ENCODE measurements around the gene ATXN1. TPM values are rescaled to one million over a fixed set of nuclear protein-coding genes. Genes with fewer than 3 reads are reported as not detected.

ATXN1 gene
- total and polyA plus RNA-seq, 2 of the 8 experiments (the other 6 are each of a cell fraction or from before 2014, with no cell fraction given): 1.6 to 4.0 TPM

DNA sequence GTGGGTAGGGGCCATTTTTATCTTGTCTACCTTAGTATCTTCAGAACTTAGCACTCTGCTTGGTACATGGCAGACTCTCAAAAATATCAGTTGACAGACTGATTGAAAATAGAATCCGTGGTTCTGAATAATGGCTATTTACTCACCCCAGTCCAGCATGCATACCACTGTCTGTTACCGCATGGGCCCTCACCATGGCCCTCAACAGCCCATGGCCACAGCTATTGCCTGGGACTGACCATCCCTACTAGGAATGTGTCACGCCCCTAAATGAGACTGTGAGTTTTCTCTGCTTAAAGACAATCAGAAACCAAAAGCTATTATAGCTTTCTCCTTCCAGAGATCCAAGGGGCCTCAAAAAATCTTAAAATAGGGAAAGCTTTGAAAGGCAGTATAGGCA, 207.7 kb downstream of the ATXN1 start:
- Histone ChIP-seq H2BK20ac (ENCODE audit: low read length) (no peak overlapping the region), H2BK5ac (ENCODE audit: low read depth, low read length) (no peak overlapping the region), H3K14ac (ENCODE audit: insufficient read length) (no peak overlapping the region), H3K56ac (replicated peaks; ENCODE audit: insufficient read length, low read depth, low read length) (no peak overlapping the region), H4K5ac (ENCODE audit: insufficient read length, low read depth, low read length) (no peak overlapping the region), H2AFZ (ENCODE audit: low read length) (no peak overlapping the region), H3K4me1 (replicated peaks in 1 of 4; ENCODE audit: control insufficient read depth in 3 of 4, insufficient read depth in 4 of 4, low read length in 3 of 4) (no peaks in the 10 kb centered on the region), H2BK120ac (replicated peaks; ENCODE audit: low read depth, low read length) (no peak overlapping the region), H4K20me1 (replicated peaks in 1 of 2; ENCODE audit: control insufficient read depth in 1 of 2, insufficient read depth in 2 of 2, low read length in 2 of 2) (peaks cover 0 to 3% of the 10 kb centered on the region in 2 experiments), H3K4ac (replicated peaks; ENCODE audit: insufficient read length, low read depth, low read length) (no peak overlapping the region), H4K8ac (ENCODE audit: extremely low read depth, insufficient read depth, low read length) (no peak overlapping the region), H3K23ac (ENCODE audit: insufficient read length) (no peak overlapping the region), H3K4me2 (ENCODE audit: insufficient read depth in 1 of 2, low read depth in 2 of 2, low read length in 2 of 2) (no peak overlapping the region), H2AK5ac (ENCODE audit: low read depth, low read length) (no peak overlapping the region), H3K27me3 (replicated peaks in 1 of 4; ENCODE audit: control insufficient read depth in 3 of 4, extremely low read depth in 1 of 4, insufficient read depth in 3 of 4, low read length in 3 of 4) (no peaks in the 10 kb centered on the region), H2BK15ac (ENCODE audit: low read length) (no peak overlapping the region), H3K9me3 (ENCODE audit: insufficient read depth in 2 of 2, low read depth in 1 of 2, low read length in 1 of 2) (no peaks in the 10 kb centered on the region), H4K91ac (replicated peaks; ENCODE audit: insufficient read length, low read length) (no peak overlapping the region), H3K4me3 (ENCODE audit: extremely low read depth in 1 of 4, insufficient read depth in 2 of 4, low read depth in 3 of 4, low read length in 4 of 4) (no peak overlapping the region), H3K79me2 (ENCODE audit: control insufficient read depth in 1 of 2, insufficient read depth in 2 of 2, low read length in 2 of 2) (no peaks in the 10 kb centered on the region), H3K79me1 (ENCODE audit: low read depth, low read length) (no peaks in the 10 kb centered on the region), H3K18ac (ENCODE audit: extremely low read depth, low read length) (no peak overlapping the region), H3K36me3 (ENCODE audit: control insufficient read depth in 2 of 4, insufficient read depth in 4 of 4, low read length in 3 of 4) (no peaks in the 10 kb centered on the region), H3K9ac (replicated peaks in 1 of 4; ENCODE audit: extremely low read depth in 1 of 4, low read depth in 3 of 4, low read length in 3 of 4) (no peak overlapping the region), H2BK12ac (ENCODE audit: low read depth, low read length) (no peak overlapping the region), H3K23me2 (ENCODE audit: low read depth, low read length) (no peaks in the 10 kb centered on the region), H3K27ac (ENCODE audit: low read depth, low read length) (no peak overlapping the region)
- TF ChIP-seq GTF2F1 (IDR thresholded peaks at IDR 0.05; ENCODE audit: borderline replicate concordance, low read depth, low read length) (no peak), RFX5 (IDR thresholded peaks at IDR 0.05; ENCODE audit: borderline replicate concordance, low read depth, low read length) (no peak)
- ChIA-PET CTCF (ENCODE audit: partially characterized antibody) (interaction anchor here (1.1 kb wide), 1 partner anchor 37 kb away, joined by 3 read pairs; no protein-coding TSS in a partner anchor), POLR2A (ENCODE audit: partially characterized antibody) (no interaction called here)
- no peak for FAIRE-seq
- 90% methylated on average over 3 of the region's 3 CpGs; no CpG with 5 or more reads in 1 of the 2 experiments for whole genome bisulfite sequencing, 2 experiments (ENCODE audit: extremely low coverage in 1 of 2, insufficient coverage in 1 of 2, insufficient read length in 1 of 2, insufficient replicate concordance in 2 of 2, low coverage in 1 of 2, low lambda C conversion rate in 2 of 2, missing lambda C conversion rate in 1 of 2)
- no peak for DNase-seq (ENCODE audit: low read depth in 1 of 2, low spot score in 2 of 2)
